ENCODE measurements around the gene LITAFD. TPM values are rescaled to one million over a fixed set of nuclear protein-coding genes. Genes with fewer than 3 reads are reported as not detected.

The LITAFD gene
- total and polyA plus RNA-seq, 4 donors: not detected

DNA sequence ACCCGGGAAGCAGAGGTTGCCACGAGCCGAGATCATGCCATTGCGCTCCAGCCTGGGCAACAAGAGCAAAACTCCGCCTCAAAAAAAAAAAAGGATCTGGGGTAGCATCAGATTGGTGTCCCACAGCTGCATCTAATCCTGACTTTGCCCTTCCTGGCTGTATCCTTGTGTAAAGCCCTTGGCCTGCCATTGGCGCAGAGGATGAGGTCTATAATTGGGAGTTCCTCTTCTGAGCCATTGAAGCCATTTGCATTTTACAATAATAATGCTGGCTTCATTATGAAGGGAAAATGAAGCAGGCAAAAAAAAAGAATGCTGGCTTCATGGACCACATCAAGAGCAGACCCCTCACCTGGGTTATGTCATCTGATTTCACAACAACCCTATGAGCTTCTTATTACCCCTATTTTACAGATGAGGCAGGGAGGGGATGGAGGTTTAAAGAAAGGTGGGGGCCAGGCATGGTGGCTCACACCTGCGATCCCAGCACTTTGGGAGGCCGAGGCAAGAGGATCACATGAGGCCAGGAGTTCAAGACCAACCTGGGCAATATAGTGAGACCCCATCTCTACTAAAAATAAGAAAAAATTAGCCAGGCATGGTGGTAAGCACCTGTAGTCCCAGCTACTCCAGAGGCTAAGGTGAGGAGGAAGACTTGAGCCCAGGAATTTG is 1.2 kb upstream of the LITAFD start:
- H3K9me3 ChIP-seq (ENCODE audit: control insufficient read depth in 4 of 4, insufficient read depth in 3 of 4, low read length in 3 of 4): no peaks in the 10 kb centered on the region
- H3K4me3 ChIP-seq: no peak overlapping the region
- peaks cover 0 to 13% (median 0%) of the 10 kb centered on the region in 5 donors for H3K4me1 ChIP-seq (ENCODE audit: control insufficient read depth in 5 of 5, insufficient read depth in 5 of 5, low read length in 5 of 5)
- no peaks in the 10 kb centered on the region for H3K27me3 ChIP-seq (ENCODE audit: control insufficient read depth in 3 of 3, insufficient read depth in 3 of 3, low read length in 2 of 3)
- H3K9ac ChIP-seq (ENCODE audit: insufficient read depth in 1 of 2, low read length in 2 of 2): no peak overlapping the region
- no peak for TF ChIP-seq CTCF (IDR thresholded peaks at IDR 0.05; ENCODE audit: control extremely low read depth, extremely low read depth)
- ATAC-seq (ENCODE audit: insufficient read depth, low FRiP score) (no peak), DNase-seq (no peak)
- H3K36me3 ChIP-seq (ENCODE audit: control insufficient read depth in 4 of 4, insufficient read depth in 4 of 4, low read length in 4 of 4): no peaks in the 10 kb centered on the region
- WGBS, 2 donors: 88 to 95% methylated on average over 8 of the region's 8 CpGs
- no peak overlapping the region for H3K27ac ChIP-seq (ENCODE audit: low read depth in 1 of 2, low read length in 1 of 2)

- 89 to 91% methylated on average over 17 of the region's 17 CpGs for WGBS, 2 donors
- H3K4me1 ChIP-seq (ENCODE audit: control insufficient read depth in 5 of 5, insufficient read depth in 5 of 5, low read length in 5 of 5): peaks cover 0 to 17% (median 0%) of the 10 kb centered on the region in 5 donors
- no peak for ATAC-seq (ENCODE audit: insufficient read depth, low FRiP score)
- no peak overlapping the region for H3K27ac ChIP-seq (ENCODE audit: low read depth in 1 of 2, low read length in 1 of 2)
- no peaks in the 10 kb centered on the region for H3K27me3 ChIP-seq (ENCODE audit: control insufficient read depth in 3 of 3, insufficient read depth in 3 of 3, low read length in 2 of 3)
- H3K4me3 ChIP-seq: no peak overlapping the region
- H3K9ac ChIP-seq (ENCODE audit: insufficient read depth in 1 of 2, low read length in 2 of 2): no peak overlapping the region
- H3K36me3 ChIP-seq (ENCODE audit: control insufficient read depth in 4 of 4, insufficient read depth in 4 of 4, low read length in 4 of 4): peaks cover 0 to 5% (median under 1%) of the 10 kb centered on the region in 4 donors
- no peak for TF ChIP-seq CTCF (IDR thresholded peaks at IDR 0.05; ENCODE audit: control extremely low read depth, extremely low read depth)
- H3K9me3 ChIP-seq (ENCODE audit: control insufficient read depth in 4 of 4, insufficient read depth in 3 of 4, low read length in 3 of 4): no peaks in the 10 kb centered on the region
- DNase-seq: no peak
Measured at GRCh38 chr16:8882725-8883377, 700 bp downstream of the LITAFD start.

DNA sequence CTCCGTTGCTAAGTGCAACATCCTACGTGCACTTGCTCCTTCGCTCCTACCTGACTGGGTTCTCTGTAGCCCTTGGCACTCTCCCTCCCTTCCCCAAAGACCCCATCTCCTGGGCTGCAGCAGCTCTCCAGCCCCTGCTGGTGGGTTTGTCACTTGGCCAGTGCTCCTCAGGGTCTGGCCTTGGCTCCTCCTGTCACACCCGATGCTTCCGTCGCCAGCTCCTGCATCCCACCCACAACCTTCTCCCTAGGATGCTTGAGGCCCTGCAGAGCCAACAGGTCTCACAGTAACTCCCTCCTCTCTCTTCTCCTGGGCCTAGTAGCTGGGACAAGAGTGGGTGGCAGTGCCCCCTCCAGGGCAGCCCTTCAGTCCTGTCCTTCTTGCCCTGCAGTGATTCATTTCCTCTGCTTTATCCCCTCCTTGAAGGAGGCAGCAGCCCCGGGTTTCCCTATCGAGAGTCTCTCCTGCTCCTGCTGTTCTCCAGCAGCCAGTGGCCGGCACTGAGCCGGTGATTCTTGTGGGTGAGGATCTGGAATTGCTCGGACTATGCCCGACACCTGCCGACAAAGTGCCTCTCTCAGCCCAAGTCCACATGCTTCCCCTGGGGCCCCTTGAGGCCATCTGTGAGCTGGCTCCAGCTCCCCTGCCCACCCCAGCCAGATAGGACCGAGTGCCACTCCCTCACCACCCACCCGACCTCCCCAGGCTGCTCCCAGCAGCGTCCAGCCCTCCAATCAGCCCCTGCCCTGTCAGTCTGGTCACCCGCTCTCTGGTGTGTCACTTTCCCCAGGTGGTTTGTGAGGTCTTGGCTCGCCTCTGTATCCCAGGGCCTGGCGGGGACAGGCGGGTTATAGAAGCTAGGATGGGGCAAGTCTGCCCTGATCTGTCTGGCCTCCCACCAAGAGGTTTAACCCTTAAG is 3.8 kb downstream of the LITAFD start:
- H3K27ac ChIP-seq (ENCODE audit: low read depth in 1 of 2, low read length in 1 of 2): no peak overlapping the region
- no peak for TF ChIP-seq CTCF (IDR thresholded peaks at IDR 0.05; ENCODE audit: control extremely low read depth, extremely low read depth)
- H3K36me3 ChIP-seq (ENCODE audit: control insufficient read depth in 4 of 4, insufficient read depth in 4 of 4, low read length in 4 of 4): peaks cover 3 to 23% (median 9%) of the 10 kb centered on the region in 4 donors
- H3K27me3 ChIP-seq (ENCODE audit: control insufficient read depth in 3 of 3, insufficient read depth in 3 of 3, low read length in 2 of 3): no peaks in the 10 kb centered on the region
- ATAC-seq (ENCODE audit: insufficient read depth, low FRiP score) (no peak), DNase-seq (peak in 1 of 3 donors; percentile 18)
- H3K9ac ChIP-seq (ENCODE audit: insufficient read depth in 1 of 2, low read length in 2 of 2): no peak overlapping the region
- H3K4me3 ChIP-seq: no peak overlapping the region
- peaks cover 0 to 11% (median 0%) of the 10 kb centered on the region in 5 donors for H3K4me1 ChIP-seq (ENCODE audit: control insufficient read depth in 5 of 5, insufficient read depth in 5 of 5, low read length in 5 of 5)
- no peaks in the 10 kb centered on the region for H3K9me3 ChIP-seq (ENCODE audit: control insufficient read depth in 4 of 4, insufficient read depth in 3 of 4, low read length in 3 of 4)
- WGBS, 2 donors: 18 to 19% methylated on average over 20 of the region's 20 CpGs
